ENCODE data around the gene GRIK4.

The GRIK4 gene

GRCh38 chr11:120525261-120526171 lies 14.0 kb downstream of the GRIK4 start:
- no peak for DNase-seq

- DNase-seq = no peak
Measured at GRCh38 chr11:120526241-120526640, 14.7 kb downstream of the GRIK4 start.

GRCh38 chr11:120527111-120527761 lies 15.7 kb downstream of the GRIK4 start:
- DNase-seq = no peak

GRCh38 chr11:120528749-120529148 lies 17.2 kb downstream of the GRIK4 start:
- no peak for DNase-seq

GRCh38 chr11:120529214-120529613 lies 17.7 kb downstream of the GRIK4 start:
- no peak for DNase-seq

GRCh38 chr11:120529911-120530310 lies 18.4 kb downstream of the GRIK4 start:
- DNase-seq = no peak

GRCh38 chr11:120532082-120532831 lies 20.7 kb downstream of the GRIK4 start:
- no peak for DNase-seq

- no peak for DNase-seq
Measured at GRCh38 chr11:120532832-120533196, 21.3 kb downstream of the GRIK4 start.

- DNase-seq = no peak
Measured at GRCh38 chr11:120536091-120536796, 24.7 kb downstream of the GRIK4 start.

GRCh38 chr11:120536797-120537169 lies 25.2 kb downstream of the GRIK4 start:
- no peak for DNase-seq

GRCh38 chr11:120537996-120538395 lies 26.4 kb downstream of the GRIK4 start:
- no peak for DNase-seq

GRCh38 chr11:120538707-120539106 lies 27.2 kb downstream of the GRIK4 start:
- DNase-seq = no peak

- no peak for DNase-seq
Measured at GRCh38 chr11:120539667-120540369, 28.3 kb downstream of the GRIK4 start.

GRCh38 chr11:120540744-120541465 lies 29.4 kb downstream of the GRIK4 start:
- no peak for DNase-seq

GRCh38 chr11:120543521-120544215 lies 32.1 kb downstream of the GRIK4 start:
- no peak for DNase-seq

- DNase-seq = no peak
Measured at GRCh38 chr11:120545813-120546212, 34.3 kb downstream of the GRIK4 start.

- no peak for DNase-seq
Measured at GRCh38 chr11:120546312-120547205, 35.0 kb downstream of the GRIK4 start.

- DNase-seq = no peak
Measured at GRCh38 chr11:120547316-120547715, 35.8 kb downstream of the GRIK4 start.

GRCh38 chr11:120547811-120548681 lies 36.5 kb downstream of the GRIK4 start:
- no peak for DNase-seq
